HG03095 (cell line): Measurements from ENCODE around the gene ADGRG4.
"Not testable (repeated sequence)": the region's sequence is repeated elsewhere in the genome, so short reads cannot be mapped to it uniquely, and the experiment has no call there.

Experiments used
- ATAC-seq: cut with Tn5 transposase; IDR thresholded peaks from one replicate; pipeline ENCODE4 v1.9.1; 2021; ENCODE audit warnings: moderate library complexity; ENCODE audit not compliant: unreplicated experiment

ADGRG4 gene

GRCh38 chrX:136386826-136387225, 86.1 kb downstream of the ADGRG4 start:
- ATAC-seq = no peak

GRCh38 chrX:136387951-136388502, 87.3 kb downstream of the ADGRG4 start:
- ATAC-seq = no peak

- ATAC-seq = no peak
These were observed 90.2 kb downstream of the ADGRG4 start for GRCh38 chrX:136390921-136391320.

GRCh38 chrX:136395271-136395670, 94.5 kb downstream of the ADGRG4 start:
- no peak for ATAC-seq

GRCh38 chrX:136397001-136397400, 96.2 kb downstream of the ADGRG4 start:
- ATAC-seq = no peak

GRCh38 chrX:136405126-136405525, 104.4 kb downstream of the ADGRG4 start:
- no peak for ATAC-seq

- ATAC-seq = no peak
These were observed 117.0 kb downstream of the ADGRG4 start for GRCh38 chrX:136417806-136418205.

- ATAC-seq = no peak
These were observed 120.6 kb downstream of the ADGRG4 start for GRCh38 chrX:136421338-136421737.

- ATAC-seq = no peak
These were observed 123.0 kb downstream of the ADGRG4 start for GRCh38 chrX:136423724-136424123.

- no peak for ATAC-seq
These were observed 125.2 kb downstream of the ADGRG4 start for GRCh38 chrX:136425996-136426395.

GRCh38 chrX:136431625-136432024, 130.9 kb downstream of the ADGRG4 start:
- no peak for ATAC-seq

- no peak for ATAC-seq
These were observed 137.0 kb downstream of the ADGRG4 start for GRCh38 chrX:136437774-136438173.

- no peak for ATAC-seq
These were observed 137.4 kb downstream of the ADGRG4 start for GRCh38 chrX:136438192-136438591.

- not testable (repeated sequence) for ATAC-seq
These were observed 144.9 kb downstream of the ADGRG4 start for GRCh38 chrX:136445674-136446073.

- no peak for ATAC-seq
These were observed 145.4 kb downstream of the ADGRG4 start for GRCh38 chrX:136446208-136446607.

GRCh38 chrX:136447308-136447707, 146.5 kb downstream of the ADGRG4 start:
- no peak for ATAC-seq

GRCh38 chrX:136447968-136448367, 147.2 kb downstream of the ADGRG4 start:
- ATAC-seq = no peak

GRCh38 chrX:136450050-136450830, 149.5 kb downstream of the ADGRG4 start:
- no peak for ATAC-seq

GRCh38 chrX:136452614-136453013, 151.9 kb downstream of the ADGRG4 start:
- ATAC-seq = no peak

- no peak for ATAC-seq
These were observed 152.4 kb downstream of the ADGRG4 start for GRCh38 chrX:136453114-136453513.

GRCh38 chrX:136453771-136454170, 153.0 kb downstream of the ADGRG4 start:
- no peak for ATAC-seq

GRCh38 chrX:136456133-136456532, 155.4 kb downstream of the ADGRG4 start:
- ATAC-seq = no peak
